ENCODE results near the gene DNAH11. TPM values are rescaled to one million over a fixed set of nuclear protein-coding genes. Genes with fewer than 3 reads are reported as not detected.

Gene DNAH11
- total and polyA plus RNA-seq, 9 of the 15 experiments (the other 6 are each of a cell fraction or from before 2014, with no cell fraction given) = under 0.01 TPM; not detected in 7

- TF ChIP-seq AFF4 (CRISPR knock-in tag; IDR thresholded peaks at IDR 0.05) = no peak
- TF ChIP-seq MEF2A (IDR thresholded peaks at IDR 0.05; ENCODE audit: control insufficient read depth, low read depth, low read length) = no peak
- no peak for TF ChIP-seq KDM1A (IDR thresholded peaks at IDR 0.05)
- no peak for TF ChIP-seq LCOR (CRISPR knock-in tag; IDR thresholded peaks at IDR 0.05)
Observed at GRCh38 chr7:21944616-21945453, 402.0 kb downstream of the DNAH11 start (continued).

Data from K562 (cell line).